ENCODE results near the gene BICRA.

The BICRA gene

GRCh38 chr19:47749326-47749725 is 140.4 kb downstream of the BICRA start:
- DNase-seq (ENCODE audit: insufficient read length, low spot score) (no peak), FAIRE-seq (no peak)
- TF ChIP-seq POLR2A (IDR thresholded peaks at IDR 0.05; ENCODE audit: low read depth, low read length) = no peak

- FAIRE-seq (no peak), DNase-seq (ENCODE audit: insufficient read length, low spot score) (no peak)
- no peak for TF ChIP-seq POLR2A (IDR thresholded peaks at IDR 0.05; ENCODE audit: low read depth, low read length)
Measured at GRCh38 chr19:47750752-47751151, 141.8 kb downstream of the BICRA start.

- FAIRE-seq (no peak), DNase-seq (ENCODE audit: insufficient read length, low spot score) (no peak)
- TF ChIP-seq POLR2A (IDR thresholded peaks at IDR 0.05; ENCODE audit: low read depth, low read length) = no peak
Measured at GRCh38 chr19:47752440-47753211, 143.7 kb downstream of the BICRA start.

Measured in H54 (cell line).